ENCODE measurements around the gene ROBO1.

Gene ROBO1

DNA sequence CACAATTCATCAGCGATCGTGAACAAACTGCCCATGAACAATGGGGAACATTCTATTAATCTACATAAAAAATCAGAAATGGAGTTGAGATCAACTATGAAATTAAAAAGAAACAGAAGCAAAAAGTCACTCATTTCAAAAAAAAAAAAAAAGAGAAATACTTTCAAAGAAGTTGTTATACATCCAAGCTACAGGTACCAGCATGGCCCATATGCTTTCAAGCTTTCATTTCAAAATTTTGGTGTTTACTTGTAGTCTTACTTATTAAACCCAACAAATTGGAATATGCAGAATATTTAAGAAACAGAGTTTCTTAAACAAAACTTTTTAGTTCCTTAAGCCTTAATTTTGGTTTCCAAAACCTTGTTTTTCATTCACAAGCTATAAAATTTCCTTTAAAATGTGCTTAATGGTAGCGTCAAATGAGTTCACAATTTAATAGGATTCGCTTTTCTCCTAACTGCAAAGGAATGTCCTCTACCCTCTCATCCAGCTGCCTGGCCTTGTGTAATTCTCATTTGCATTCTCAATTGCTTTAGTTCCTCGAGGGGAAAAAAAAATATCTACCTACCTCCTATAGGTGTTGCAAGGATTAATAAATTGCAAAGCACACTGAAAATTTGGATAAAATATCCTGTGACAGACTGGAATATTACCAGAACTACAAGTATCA, 565.2 kb downstream of the ROBO1 start:
- H3K36me3 ChIP-seq (replicated peaks; ENCODE audit: insufficient read depth, low read length) = no peaks in the 10 kb centered on the region
- H3K4me1 ChIP-seq (ENCODE audit: low read length) = no peaks in the 10 kb centered on the region
- H3K4me3 ChIP-seq (ENCODE audit: low read length) = no peak overlapping the region
- DNase-seq = no peak
- H3K27ac ChIP-seq (ENCODE audit: low read length) = no peak overlapping the region
- H3K4me2 ChIP-seq (ENCODE audit: low read depth, low read length) = no peak overlapping the region
- no peaks in the 10 kb centered on the region for H3K79me2 ChIP-seq (ENCODE audit: low read length)
- TF ChIP-seq, protein P1, sequence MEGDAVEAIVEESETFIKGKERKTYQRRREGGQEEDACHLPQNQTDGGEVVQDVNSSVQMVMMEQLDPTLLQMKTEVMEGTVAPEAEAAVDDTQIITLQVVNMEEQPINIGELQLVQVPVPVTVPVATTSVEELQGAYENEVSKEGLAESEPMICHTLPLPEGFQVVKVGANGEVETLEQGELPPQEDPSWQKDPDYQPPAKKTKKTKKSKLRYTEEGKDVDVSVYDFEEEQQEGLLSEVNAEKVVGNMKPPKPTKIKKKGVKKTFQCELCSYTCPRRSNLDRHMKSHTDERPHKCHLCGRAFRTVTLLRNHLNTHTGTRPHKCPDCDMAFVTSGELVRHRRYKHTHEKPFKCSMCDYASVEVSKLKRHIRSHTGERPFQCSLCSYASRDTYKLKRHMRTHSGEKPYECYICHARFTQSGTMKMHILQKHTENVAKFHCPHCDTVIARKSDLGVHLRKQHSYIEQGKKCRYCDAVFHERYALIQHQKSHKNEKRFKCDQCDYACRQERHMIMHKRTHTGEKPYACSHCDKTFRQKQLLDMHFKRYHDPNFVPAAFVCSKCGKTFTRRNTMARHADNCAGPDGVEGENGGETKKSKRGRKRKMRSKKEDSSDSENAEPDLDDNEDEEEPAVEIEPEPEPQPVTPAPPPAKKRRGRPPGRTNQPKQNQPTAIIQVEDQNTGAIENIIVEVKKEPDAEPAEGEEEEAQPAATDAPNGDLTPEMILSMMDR (IDR thresholded peaks at IDR 0.05; ENCODE audit: low read length) = no peak
- no peak for TF ChIP-seq EZH2phosphoT487 (IDR thresholded peaks at IDR 0.05; ENCODE audit: low read length)
- no peak for TF ChIP-seq EZH2 (optimal IDR thresholded peaks at IDR 0.05; ENCODE audit: low read depth, low read length)
- H3K9me3 ChIP-seq (replicated peaks; ENCODE audit: insufficient read depth, low read length) = no peaks in the 10 kb centered on the region
- no peaks in the 10 kb centered on the region for H3K9me2 ChIP-seq (replicated peaks; ENCODE audit: insufficient read depth, low read length)
- no peak overlapping the region for H2AFZ ChIP-seq (ENCODE audit: low read length)
- no peak overlapping the region for H3K9ac ChIP-seq (ENCODE audit: low read length)
- no peaks in the 10 kb centered on the region for H4K20me1 ChIP-seq (ENCODE audit: insufficient read depth, low read length)
- no peaks in the 10 kb centered on the region for H3K27me3 ChIP-seq (replicated peaks; ENCODE audit: insufficient read depth, low read length)
- H3F3A ChIP-seq (ENCODE audit: insufficient read depth, low read length) = no peaks in the 10 kb centered on the region

DNA sequence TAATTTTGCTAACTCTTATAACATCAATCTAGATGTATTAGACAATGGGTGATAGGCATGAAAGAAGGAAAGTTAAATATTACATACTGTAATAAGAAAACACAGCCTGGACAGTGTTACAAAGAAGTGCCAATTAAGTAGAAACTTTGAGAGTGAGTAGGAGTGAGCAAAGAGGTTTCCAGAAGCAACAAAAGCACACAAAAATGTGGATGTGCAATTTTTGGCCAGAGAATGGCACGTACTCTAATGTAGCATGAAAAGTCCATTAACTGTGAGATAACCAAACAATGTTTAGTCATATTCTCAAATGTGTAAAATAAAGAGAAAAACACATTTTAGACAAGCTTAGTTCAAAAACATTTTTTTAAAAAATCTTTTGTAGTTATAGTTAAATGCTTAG, 567.3 kb downstream of the ROBO1 start:
- H3K9ac ChIP-seq (ENCODE audit: low read length) = no peak overlapping the region
- no peaks in the 10 kb centered on the region for H3K4me1 ChIP-seq (ENCODE audit: low read length)
- H3K27ac ChIP-seq (ENCODE audit: low read length) = no peak overlapping the region
- H3F3A ChIP-seq (ENCODE audit: insufficient read depth, low read length) = no peaks in the 10 kb centered on the region
- H3K4me3 ChIP-seq (ENCODE audit: low read length) = no peak overlapping the region
- no peaks in the 10 kb centered on the region for H3K79me2 ChIP-seq (ENCODE audit: low read length)
- no peaks in the 10 kb centered on the region for H4K20me1 ChIP-seq (ENCODE audit: insufficient read depth, low read length)
- no peaks in the 10 kb centered on the region for H3K27me3 ChIP-seq (replicated peaks; ENCODE audit: insufficient read depth, low read length)
- H3K9me2 ChIP-seq (replicated peaks; ENCODE audit: insufficient read depth, low read length) = no peaks in the 10 kb centered on the region
- H3K9me3 ChIP-seq (replicated peaks; ENCODE audit: insufficient read depth, low read length) = no peaks in the 10 kb centered on the region
- H2AFZ ChIP-seq (ENCODE audit: low read length) = no peak overlapping the region
- DNase-seq = no peak
- no peaks in the 10 kb centered on the region for H3K36me3 ChIP-seq (replicated peaks; ENCODE audit: insufficient read depth, low read length)
- TF ChIP-seq EZH2phosphoT487 (IDR thresholded peaks at IDR 0.05; ENCODE audit: low read length) = no peak
- no peak for TF ChIP-seq EZH2 (optimal IDR thresholded peaks at IDR 0.05; ENCODE audit: low read depth, low read length)
- TF ChIP-seq, protein P1 (IDR thresholded peaks at IDR 0.05; ENCODE audit: low read length) = no peak
- H3K4me2 ChIP-seq (ENCODE audit: low read depth, low read length) = no peak overlapping the region

DNA sequence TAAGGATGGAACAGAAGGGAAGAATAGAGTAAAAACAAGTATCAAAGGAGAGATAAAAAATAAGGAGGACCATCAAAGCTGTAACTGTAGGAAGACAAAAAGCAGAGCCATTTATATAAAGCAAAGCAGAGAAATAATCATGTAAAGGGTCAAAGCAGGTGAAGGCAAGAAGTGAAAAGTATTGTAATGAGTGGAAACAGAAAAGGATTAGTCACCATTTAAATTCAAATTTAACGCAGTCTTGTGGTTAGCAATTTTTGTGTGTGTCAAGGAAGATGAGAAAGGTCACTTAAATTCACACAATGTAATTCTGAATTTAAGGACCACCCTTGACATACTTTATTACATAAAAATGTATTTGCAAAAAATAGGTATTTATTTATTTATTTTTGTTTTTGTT, 567.8 kb downstream of the ROBO1 start:
- H3K9ac ChIP-seq (ENCODE audit: low read length) = no peak overlapping the region
- no peak overlapping the region for H3K27ac ChIP-seq (ENCODE audit: low read length)
- H3K4me3 ChIP-seq (ENCODE audit: low read length) = no peak overlapping the region
- DNase-seq = no peak
- H3K27me3 ChIP-seq (replicated peaks; ENCODE audit: insufficient read depth, low read length) = no peaks in the 10 kb centered on the region
- H3K9me2 ChIP-seq (replicated peaks; ENCODE audit: insufficient read depth, low read length) = no peaks in the 10 kb centered on the region
- no peaks in the 10 kb centered on the region for H3F3A ChIP-seq (ENCODE audit: insufficient read depth, low read length)
- H3K4me2 ChIP-seq (ENCODE audit: low read depth, low read length) = no peak overlapping the region
- TF ChIP-seq EZH2 (optimal IDR thresholded peaks at IDR 0.05; ENCODE audit: low read depth, low read length) (no peak), EZH2phosphoT487 (IDR thresholded peaks at IDR 0.05; ENCODE audit: low read length) (no peak)
- TF ChIP-seq, protein P1 (IDR thresholded peaks at IDR 0.05; ENCODE audit: low read length) = no peak
- no peak overlapping the region for H2AFZ ChIP-seq (ENCODE audit: low read length)
- H4K20me1 ChIP-seq (ENCODE audit: insufficient read depth, low read length) = no peaks in the 10 kb centered on the region
- no peaks in the 10 kb centered on the region for H3K36me3 ChIP-seq (replicated peaks; ENCODE audit: insufficient read depth, low read length)
- H3K4me1 ChIP-seq (ENCODE audit: low read length) = no peaks in the 10 kb centered on the region
- H3K9me3 ChIP-seq (replicated peaks; ENCODE audit: insufficient read depth, low read length) = no peaks in the 10 kb centered on the region
- no peaks in the 10 kb centered on the region for H3K79me2 ChIP-seq (ENCODE audit: low read length)

Measured in MM.1S (cell line).